Calu3 (cell line): Measurements from ENCODE around the gene UPF2. TPM values are rescaled to one million over a fixed set of nuclear protein-coding genes. Genes with fewer than 3 reads are reported as not detected.

ENCODE experiments used
- BruUV-seq: library from RNA; stranded (reverse); fragments of 400-500 nt; replicated peaks from 2 replicates; lab custom pipeline; 2021; lab: Mats Ljungman, UMichigan
- CTCF ChIA-PET: fragments of 300-600 bp; sonication (Branson Sonifier 250); formaldehyde crosslinking; loops from one replicate; lab custom pipeline; 2022; ENCODE audit warnings: antibody characterized with exemption; lab: Charles Lee
- DNase-seq: peaks from one replicate; pipeline ENCODE4 v3.0.0; 2022
- H3K27ac Mint-ChIP-seq: one replicate; pipeline ENCODE4 v1.8.0; 2022; ENCODE audit warnings: mixed read lengths; ENCODE audit not compliant: unreplicated experiment
- H3K27me3 Mint-ChIP-seq: one replicate; pipeline ENCODE4 v1.8.0; 2022; ENCODE audit warnings: mixed read lengths; ENCODE audit not compliant: unreplicated experiment
- H3K36me3 Mint-ChIP-seq: one replicate; pipeline ENCODE4 v1.8.0; 2022; ENCODE audit warnings: mild to moderate bottlenecking, moderate library complexity, mixed read lengths; ENCODE audit not compliant: insufficient read depth, unreplicated experiment
- H3K4me1 Mint-ChIP-seq: one replicate; pipeline ENCODE4 v1.8.0; 2022; ENCODE audit warnings: mild to moderate bottlenecking, low read depth, mixed read lengths; ENCODE audit not compliant: unreplicated experiment
- H3K4me3 Mint-ChIP-seq: one replicate; pipeline ENCODE4 v1.8.0; 2022; ENCODE audit warnings: mild to moderate bottlenecking, low read depth, moderate library complexity, mixed read lengths; ENCODE audit not compliant: unreplicated experiment
- H3K9me3 Mint-ChIP-seq: one replicate; pipeline ENCODE4 v1.8.0; 2022; ENCODE audit warnings: low read depth, mixed read lengths; ENCODE audit not compliant: unreplicated experiment
- CTCF ChIP-seq: fragments of 200-600 bp; IDR thresholded peaks from one replicate; pipeline ENCODE4 v1.8.0; 2022; ENCODE audit warnings: antibody characterized with exemption; ENCODE audit not compliant: unreplicated experiment
- intact Hi-C: fragments of 100-400 bp; cut with micrococcal nuclease; formaldehyde crosslinking; loops from one replicate; pipeline ENCODE4 v1.10.0; 2022; ENCODE audit not compliant: unreplicated experiment
- total RNA-seq: library from RNA; stranded (reverse); gene quantifications from 2 replicates; pipeline ENCODE4 v1.2.3, GENCODE V29; 2022

The UPF2 gene
- total RNA-seq, 1 experiment from 2014 or later: 33.7 TPM

- DNase-seq: no peak
- Mint-ChIP-seq H3K27me3 (no peaks in the 10 kb centered on the region), H3K27ac (no peak overlapping the region), H3K36me3 (peaks cover 5% of the 10 kb centered on the region), H3K9me3 (no peaks in the 10 kb centered on the region), H3K4me3 (no peak overlapping the region), H3K4me1 (peaks cover 14% of the 10 kb centered on the region)
- no peak for TF ChIP-seq CTCF
- CTCF ChIA-PET: no interaction called here
- intact Hi-C loops: no loop called here
- no TSS peak for BruUV-seq
Observed at GRCh38 chr10:11901833-11902475, 140.7 kb downstream of the UPF2 start.

GRCh38 chr10:11901454-11901832 is 141.2 kb downstream of the UPF2 start:
- BruUV-seq: no TSS peak
- no peak for TF ChIP-seq CTCF
- H3K27ac Mint-ChIP-seq: no peak overlapping the region
- CTCF ChIA-PET: no interaction called here
- peaks cover 14% of the 10 kb centered on the region for H3K4me1 Mint-ChIP-seq
- intact Hi-C loops: no loop called here
- H3K27me3 Mint-ChIP-seq: no peaks in the 10 kb centered on the region
- H3K4me3 Mint-ChIP-seq: no peak overlapping the region
- no peaks in the 10 kb centered on the region for H3K9me3 Mint-ChIP-seq
- H3K36me3 Mint-ChIP-seq: peaks cover 5% of the 10 kb centered on the region
- no peak for DNase-seq

- H3K4me1 Mint-ChIP-seq: peaks cover 14% of the 10 kb centered on the region
- H3K4me3 Mint-ChIP-seq: no peak overlapping the region
- no peak overlapping the region for H3K27ac Mint-ChIP-seq
- TF ChIP-seq CTCF: no peak
- intact Hi-C loops: no loop called here
- H3K36me3 Mint-ChIP-seq: peaks cover 5% of the 10 kb centered on the region
- H3K27me3 Mint-ChIP-seq: no peaks in the 10 kb centered on the region
- H3K9me3 Mint-ChIP-seq: no peaks in the 10 kb centered on the region
- no TSS peak for BruUV-seq
- no peak for DNase-seq
- CTCF ChIA-PET: no interaction called here
Observed at GRCh38 chr10:11901036-11901301, 141.6 kb downstream of the UPF2 start.

- CTCF ChIA-PET: no interaction called here
- TF ChIP-seq CTCF: no peak
Observed at GRCh38 chr10:11899067-11899876, 143.3 kb downstream of the UPF2 start.

More at GRCh38 chr10:11899067-11899876, 143.3 kb downstream of the UPF2 start:
- DNase-seq: no peak
- Mint-ChIP-seq H3K4me3 (no peak overlapping the region), H3K27me3 (no peaks in the 10 kb centered on the region), H3K4me1 (peaks cover 14% of the 10 kb centered on the region), H3K27ac (no peak overlapping the region), H3K9me3 (no peaks in the 10 kb centered on the region), H3K36me3 (peaks cover 5% of the 10 kb centered on the region)
- intact Hi-C loops: no loop called here
- BruUV-seq: no TSS peak
